SK-N-SH (cell line): ENCODE data around the gene SMIM14. TPM values are rescaled to one million over a fixed set of nuclear protein-coding genes. Genes with fewer than 3 reads are reported as not detected.

Source experiments
- CTCF ChIA-PET: fragments of 300-600, 350-600 bp; formaldehyde crosslinking; extraction: SDS; loops from one replicate; lab custom pipeline; 2021; lab: Yijun Ruan, JAX
- POLR2A ChIA-PET: fragments of 350-600 bp; sonication (Branson Sonifier 250); formaldehyde crosslinking; extraction: SDS; loops from one replicate; lab custom pipeline; 2020; ENCODE audit warnings: antibody characterized with exemption, inconsistent platforms; lab: Yijun Ruan, JAX
- DNase-seq: peaks from one replicate; pipeline ENCODE4 v3.0.0; 2012
- H2AFZ ChIP-seq: fragments of 200-600 bp; sonication (generic); 2 replicates; pipeline ENCODE4 v1.8.1; 2016; ENCODE audit warnings: antibody characterized with exemption, mild to moderate bottlenecking, low read depth
- H3F3A ChIP-seq: fragments of 200-600 bp; sonication (generic); replicated peaks from 2 replicates; pipeline ENCODE3; 2016; ENCODE audit warnings: antibody characterized with exemption, mild to moderate bottlenecking; ENCODE audit not compliant: insufficient read depth
- H3K27ac ChIP-seq, 2 experiments: fragments of 200-500 bp in 1 of 2; fragments of 200-600 bp in 1 of 2; sonication (Bioruptor generic) in 1 of 2; sonication (generic), shearing (Covaris generic) in 1 of 2; 2 replicates each; pipeline versions ENCODE4 v1.5.1 to v1.6.1; 2014 to 2016; ENCODE audit warnings: low read depth in 2 of 2, inconsistent platforms in 1 of 2, low read length in 1 of 2, mild to moderate bottlenecking in 1 of 2, mixed read lengths in 1 of 2
- H3K27me3 ChIP-seq: fragments of 200-600 bp; sonication (generic), shearing (Covaris generic); 2 replicates; pipeline ENCODE4 v1.6.1; 2016; ENCODE audit warnings: mixed run types; ENCODE audit not compliant: insufficient read depth
- H3K36me3 ChIP-seq, 2 experiments: fragments of 200-500 bp in 1 of 2; fragments of 200-600 bp in 1 of 2; sonication (Bioruptor generic) in 1 of 2; sonication (generic) in 1 of 2; replicated peaks in 1 of 2; 2 replicates each; pipeline versions ENCODE3 to v1.5.1; 2014 to 2016; ENCODE audit warnings: low read length in 1 of 2, mild to moderate bottlenecking in 1 of 2; ENCODE audit not compliant: insufficient read depth in 2 of 2, control insufficient read depth in 1 of 2
- H3K4me1 ChIP-seq, 2 experiments: fragments of 200-500 bp in 1 of 2; fragments of 200-600 bp in 1 of 2; sonication (Bioruptor generic) in 1 of 2; sonication (generic), shearing (Covaris generic) in 1 of 2; 2 replicates each; pipeline versions ENCODE4 v1.5.1 to v1.6.1; 2014 to 2016; ENCODE audit warnings: low read depth in 1 of 2, low read length in 1 of 2, mixed run types in 1 of 2; ENCODE audit not compliant: insufficient read depth in 2 of 2, control insufficient read depth in 1 of 2
- H3K4me2 ChIP-seq: fragments of 200-600 bp; sonication (generic), shearing (Covaris generic); 2 replicates; pipeline ENCODE4 v1.6.1; 2017; ENCODE audit warnings: mixed run types
- H3K4me3 ChIP-seq, 2 experiments: fragments of 200-500 bp in 1 of 2; fragments of 200-600 bp in 1 of 2; sonication (Bioruptor generic) in 1 of 2; sonication (generic), shearing (Covaris generic) in 1 of 2; 2 replicates each; pipeline versions ENCODE4 v1.5.1 to v1.8.1; 2014 to 2016; ENCODE audit warnings: low read depth in 2 of 2, inconsistent platforms in 1 of 2, low read length in 1 of 2, mild to moderate bottlenecking in 1 of 2, mixed read lengths in 1 of 2, moderate library complexity in 1 of 2
- H3K79me2 ChIP-seq: fragments of 200-600 bp; sonication (generic); 2 replicates; pipeline ENCODE4 v1.8.1; 2017; ENCODE audit warnings: mild to moderate bottlenecking; ENCODE audit not compliant: insufficient read depth
- H3K9ac ChIP-seq: fragments of 200-600 bp; sonication (generic); 2 replicates; pipeline ENCODE4 v1.6.1; 2017; ENCODE audit warnings: mixed run types
- H3K9me2 ChIP-seq: fragments of 200-600 bp; sonication (generic); 2 replicates; pipeline ENCODE4 v1.6.1; 2017; ENCODE audit warnings: mixed run types
- H3K9me3 ChIP-seq: fragments of 200-600 bp; sonication (generic); 2 replicates; pipeline ENCODE4 v1.6.1; 2017; ENCODE audit warnings: mixed run types, mild to moderate bottlenecking, moderate library complexity
- H4K20me1 ChIP-seq: fragments of 200-600 bp; sonication (generic); 2 replicates; pipeline ENCODE4 v1.6.1; 2017; ENCODE audit warnings: mild to moderate bottlenecking, mixed run types; ENCODE audit not compliant: insufficient read depth
- EP300 ChIP-seq, 2 experiments: IDR thresholded peaks; 2 replicates each; pipeline versions ENCODE4 v1.4.0 to v1.6.1; 2012; ENCODE audit warnings: borderline replicate concordance in 1 of 2, low read depth in 1 of 2, low read length in 1 of 2
- FOSL2 ChIP-seq: IDR thresholded peaks from 2 replicates; pipeline ENCODE4 v1.4.0; 2012; ENCODE audit warnings: low read depth, mild to moderate bottlenecking, moderate library complexity, borderline replicate concordance
- JUND ChIP-seq: IDR thresholded peaks from 2 replicates; pipeline ENCODE4 v1.4.0; 2012
- MEF2A ChIP-seq: IDR thresholded peaks from 2 replicates; pipeline ENCODE4 v1.4.0; 2012; ENCODE audit warnings: low read depth, borderline replicate concordance
- NRF1 ChIP-seq: IDR thresholded peaks from 2 replicates; pipeline ENCODE4 v1.6.1; 2012; ENCODE audit warnings: low read depth, mild to moderate bottlenecking, low read length
- RFX5 ChIP-seq: IDR thresholded peaks from 2 replicates; pipeline ENCODE4 v1.6.1; 2012; ENCODE audit warnings: mild to moderate bottlenecking, improper control_type of control experiment, low read length
- RXRA ChIP-seq: IDR thresholded peaks from 2 replicates; pipeline ENCODE4 v1.4.0; 2012; ENCODE audit warnings: low read depth, mild to moderate bottlenecking, borderline replicate concordance
- TCF12 ChIP-seq: IDR thresholded peaks from 2 replicates; pipeline ENCODE4 v1.4.0; 2012
- WGBS: methylation state at CpG from one replicate; pipeline ENCODE4 v1.1.6; 2017; ENCODE audit warnings: low lambda C conversion rate; 5-methylcytosine and 5-hydroxymethylcytosine counted together
- polyA plus RNA-seq, 3 experiments: library from polyadenylated mRNA; depleted of rRNA; stranded (reverse); fragments of >200 nt; gene quantifications; 2 replicates each; pipeline ENCODE4 v1.2.3, GENCODE V29; 2012
- TF ChIP-seq, protein P1 (sequence below): fragments of 150-350 bp; IDR thresholded peaks from 2 replicates; pipeline ENCODE4 v1.6.1; 2016; ENCODE audit warnings: mild to moderate bottlenecking, low read depth, low read length
- TF ChIP-seq, protein P2 (sequence below): IDR thresholded peaks from 2 replicates; pipeline ENCODE4 v1.4.0; 2012; ENCODE audit warnings: low read depth
- TF ChIP-seq, protein P3 (sequence below): IDR thresholded peaks from 2 replicates; pipeline ENCODE4 v1.6.1; 2012; ENCODE audit warnings: mild to moderate bottlenecking, low read depth, low read length, moderate library complexity

SMIM14 gene
- polyA plus RNA-seq, 1 of the 3 experiments (the other 2 are of a cell fraction), result 12.6 TPM

DNA sequence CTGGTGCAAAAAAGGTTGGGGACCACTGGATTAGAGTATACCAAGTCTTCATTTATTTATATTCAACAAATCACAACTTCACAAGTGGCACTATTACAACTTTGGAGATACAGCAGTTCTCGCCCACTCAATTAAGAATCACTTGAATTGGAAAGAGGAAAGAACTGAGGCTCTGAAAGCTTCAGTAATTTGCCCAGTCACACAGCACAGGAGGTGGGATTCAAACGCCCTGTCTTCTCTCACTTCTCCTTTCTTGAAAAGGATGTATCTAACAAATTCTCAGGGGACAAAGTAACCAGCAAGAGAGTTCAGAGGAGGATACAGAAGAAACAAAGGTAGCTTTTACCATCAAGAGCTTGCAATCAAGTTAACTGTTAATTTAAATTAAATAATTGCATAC, 12.4 kb downstream of the SMIM14 start:
- 89% methylated on average over 2 of the region's 2 CpGs for WGBS
- ChIA-PET POLR2A (no interaction called here), CTCF (interaction anchor here (1.5 kb wide), 1 partner anchor 12 kb away, joined by 7 read pairs; the partner anchor contains the start of gene SMIM14)
- no peak overlapping the region for H3K27ac ChIP-seq
- no peaks in the 10 kb centered on the region for H3K9me2 ChIP-seq
- H3K4me2 ChIP-seq, result no peak overlapping the region
- TF ChIP-seq, protein P1, sequence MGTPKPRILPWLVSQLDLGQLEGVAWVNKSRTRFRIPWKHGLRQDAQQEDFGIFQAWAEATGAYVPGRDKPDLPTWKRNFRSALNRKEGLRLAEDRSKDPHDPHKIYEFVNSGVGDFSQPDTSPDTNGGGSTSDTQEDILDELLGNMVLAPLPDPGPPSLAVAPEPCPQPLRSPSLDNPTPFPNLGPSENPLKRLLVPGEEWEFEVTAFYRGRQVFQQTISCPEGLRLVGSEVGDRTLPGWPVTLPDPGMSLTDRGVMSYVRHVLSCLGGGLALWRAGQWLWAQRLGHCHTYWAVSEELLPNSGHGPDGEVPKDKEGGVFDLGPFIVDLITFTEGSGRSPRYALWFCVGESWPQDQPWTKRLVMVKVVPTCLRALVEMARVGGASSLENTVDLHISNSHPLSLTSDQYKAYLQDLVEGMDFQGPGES, result no peak
- TF ChIP-seq MEF2A (no peak), TCF12 (no peak), RFX5 (no peak)
- H3K4me3 ChIP-seq, result no peak overlapping the region
- DNase-seq, result no peak
- peaks cover 0 to 12% of the 10 kb centered on the region in 2 experiments for H3K36me3 ChIP-seq
- no peaks in the 10 kb centered on the region for H3K27me3 ChIP-seq
- H3K9ac ChIP-seq, result no peak overlapping the region
- H3K4me1 ChIP-seq, result peaks cover 0 to 5% of the 10 kb centered on the region in 2 experiments; a peak in 2 of 4 replicates
- no peaks in the 10 kb centered on the region for H4K20me1 ChIP-seq
- H3K79me2 ChIP-seq, result peaks cover 36% of the 10 kb centered on the region
- H2AFZ ChIP-seq, result no peak overlapping the region
- H3F3A ChIP-seq, result peaks cover 38% of the 10 kb centered on the region
- H3K9me3 ChIP-seq, result no peaks in the 10 kb centered on the region

DNA sequence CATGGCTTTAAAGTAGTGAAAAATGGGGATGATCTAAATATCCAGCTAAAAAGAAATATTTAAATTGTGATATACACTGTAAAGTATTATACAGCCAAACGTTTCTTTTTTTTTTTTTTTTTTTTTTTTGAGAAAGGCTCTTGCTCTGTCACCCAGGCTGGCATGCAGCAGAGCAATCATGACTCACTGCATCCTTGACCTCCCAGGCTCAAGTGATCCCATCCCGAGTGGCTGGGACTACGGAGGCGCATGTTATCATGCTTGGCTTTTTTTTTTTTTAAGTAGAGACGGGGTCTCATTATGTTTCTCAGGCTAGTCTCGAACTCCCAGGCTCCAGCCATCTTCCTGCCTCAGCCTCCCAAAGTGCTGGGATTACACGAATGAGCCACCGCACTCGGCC, 17.1 kb downstream of the SMIM14 start:
- Histone ChIP-seq H4K20me1 (no peaks in the 10 kb centered on the region), H3K27ac (peak overlapping the region; percentile 56 to 89; a peak in 3 of 4 replicates), H3K4me2 (peak overlapping the region; percentile 53; the same call in 1 of the 2 replicates), H3K36me3 (peaks cover 0 to 4% of the 10 kb centered on the region in 2 experiments), H3K9ac (peak overlapping the region; percentile 26; the same call in 1 of the 2 replicates), H3K4me3 (peak overlapping the region in 1 of 2 experiments; percentile 4; a peak in 1 of 4 replicates), H3K9me2 (no peaks in the 10 kb centered on the region), H3K27me3 (no peaks in the 10 kb centered on the region), H3K4me1 (peaks cover 0 to 8% of the 10 kb centered on the region in 2 experiments; a peak in 2 of 4 replicates), H2AFZ (no peak overlapping the region), H3K9me3 (no peaks in the 10 kb centered on the region), H3K79me2 (peaks cover 47% of the 10 kb centered on the region), H3F3A (peaks cover 56% of the 10 kb centered on the region)
- TF ChIP-seq, protein P2, sequence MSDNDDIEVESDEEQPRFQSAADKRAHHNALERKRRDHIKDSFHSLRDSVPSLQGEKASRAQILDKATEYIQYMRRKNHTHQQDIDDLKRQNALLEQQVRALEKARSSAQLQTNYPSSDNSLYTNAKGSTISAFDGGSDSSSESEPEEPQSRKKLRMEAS, result peak; percentile 40; the same call in 1 of the 2 replicates
- TF ChIP-seq, protein P3, sequence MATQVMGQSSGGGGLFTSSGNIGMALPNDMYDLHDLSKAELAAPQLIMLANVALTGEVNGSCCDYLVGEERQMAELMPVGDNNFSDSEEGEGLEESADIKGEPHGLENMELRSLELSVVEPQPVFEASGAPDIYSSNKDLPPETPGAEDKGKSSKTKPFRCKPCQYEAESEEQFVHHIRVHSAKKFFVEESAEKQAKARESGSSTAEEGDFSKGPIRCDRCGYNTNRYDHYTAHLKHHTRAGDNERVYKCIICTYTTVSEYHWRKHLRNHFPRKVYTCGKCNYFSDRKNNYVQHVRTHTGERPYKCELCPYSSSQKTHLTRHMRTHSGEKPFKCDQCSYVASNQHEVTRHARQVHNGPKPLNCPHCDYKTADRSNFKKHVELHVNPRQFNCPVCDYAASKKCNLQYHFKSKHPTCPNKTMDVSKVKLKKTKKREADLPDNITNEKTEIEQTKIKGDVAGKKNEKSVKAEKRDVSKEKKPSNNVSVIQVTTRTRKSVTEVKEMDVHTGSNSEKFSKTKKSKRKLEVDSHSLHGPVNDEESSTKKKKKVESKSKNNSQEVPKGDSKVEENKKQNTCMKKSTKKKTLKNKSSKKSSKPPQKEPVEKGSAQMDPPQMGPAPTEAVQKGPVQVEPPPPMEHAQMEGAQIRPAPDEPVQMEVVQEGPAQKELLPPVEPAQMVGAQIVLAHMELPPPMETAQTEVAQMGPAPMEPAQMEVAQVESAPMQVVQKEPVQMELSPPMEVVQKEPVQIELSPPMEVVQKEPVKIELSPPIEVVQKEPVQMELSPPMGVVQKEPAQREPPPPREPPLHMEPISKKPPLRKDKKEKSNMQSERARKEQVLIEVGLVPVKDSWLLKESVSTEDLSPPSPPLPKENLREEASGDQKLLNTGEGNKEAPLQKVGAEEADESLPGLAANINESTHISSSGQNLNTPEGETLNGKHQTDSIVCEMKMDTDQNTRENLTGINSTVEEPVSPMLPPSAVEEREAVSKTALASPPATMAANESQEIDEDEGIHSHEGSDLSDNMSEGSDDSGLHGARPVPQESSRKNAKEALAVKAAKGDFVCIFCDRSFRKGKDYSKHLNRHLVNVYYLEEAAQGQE, result peak; percentile 40; the same call in 1 of the 2 replicates
- TF ChIP-seq FOSL2 (peak; percentile 74), RXRA (peak; percentile 57; the same call in 1 of the 2 replicates), EP300 (IDR thresholded peaks at IDR 0.05; ENCODE audit: borderline replicate concordance in 1 of 2, low read depth in 1 of 2, low read length in 1 of 2) (peak in 1 of 2 experiments; percentile 31; a peak in 1 of 4 replicates), RFX5 (no peak), JUND (peak; percentile 61), NRF1 (no peak), TCF12 (peak; percentile 46; the same call in 1 of the 2 replicates)
- TF ChIP-seq, protein P1, result no peak
- no peak for DNase-seq
- ChIA-PET POLR2A (no interaction called here), CTCF (interaction anchor here (1.1 kb wide), 1 partner anchor 8 kb away, joined by 3 read pairs; no protein-coding TSS in a partner anchor)
- WGBS, result 30% methylated on average over 9 of the region's 9 CpGs
